Measurements from ENCODE around the gene VSIG2. TPM values are rescaled to one million over a fixed set of nuclear protein-coding genes. Genes with fewer than 3 reads are reported as not detected.
A peak's percentile ranks its signal among the peaks of the same experiment; 100 is the strongest.

VSIG2 gene
- total RNA-seq, 1 donor from 2014 or later = 0.25 TPM

GRCh38 chr11:124761301-124762104, 9.4 kb upstream of the VSIG2 start:
- Mint-ChIP-seq H3K27me3 (ENCODE audit: low read depth) (peaks cover 65% of the 10 kb centered on the region), H3K4me3 (peak overlapping the region; percentile 46), H3K4me1 (peaks cover 27% of the 10 kb centered on the region), H3K36me3 (peaks cover 10% of the 10 kb centered on the region), H3K27ac (no peak overlapping the region), H3K9me3 (no peaks in the 10 kb centered on the region)
- TF ChIP-seq, protein P1, sequence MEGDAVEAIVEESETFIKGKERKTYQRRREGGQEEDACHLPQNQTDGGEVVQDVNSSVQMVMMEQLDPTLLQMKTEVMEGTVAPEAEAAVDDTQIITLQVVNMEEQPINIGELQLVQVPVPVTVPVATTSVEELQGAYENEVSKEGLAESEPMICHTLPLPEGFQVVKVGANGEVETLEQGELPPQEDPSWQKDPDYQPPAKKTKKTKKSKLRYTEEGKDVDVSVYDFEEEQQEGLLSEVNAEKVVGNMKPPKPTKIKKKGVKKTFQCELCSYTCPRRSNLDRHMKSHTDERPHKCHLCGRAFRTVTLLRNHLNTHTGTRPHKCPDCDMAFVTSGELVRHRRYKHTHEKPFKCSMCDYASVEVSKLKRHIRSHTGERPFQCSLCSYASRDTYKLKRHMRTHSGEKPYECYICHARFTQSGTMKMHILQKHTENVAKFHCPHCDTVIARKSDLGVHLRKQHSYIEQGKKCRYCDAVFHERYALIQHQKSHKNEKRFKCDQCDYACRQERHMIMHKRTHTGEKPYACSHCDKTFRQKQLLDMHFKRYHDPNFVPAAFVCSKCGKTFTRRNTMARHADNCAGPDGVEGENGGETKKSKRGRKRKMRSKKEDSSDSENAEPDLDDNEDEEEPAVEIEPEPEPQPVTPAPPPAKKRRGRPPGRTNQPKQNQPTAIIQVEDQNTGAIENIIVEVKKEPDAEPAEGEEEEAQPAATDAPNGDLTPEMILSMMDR (IDR thresholded peaks at IDR 0.05; ENCODE audit: unreplicated experiment) = no peak
- no peak for DNase-seq (ENCODE audit: low spot score in 2 of 2, unreplicated experiment in 2 of 2)

DNA sequence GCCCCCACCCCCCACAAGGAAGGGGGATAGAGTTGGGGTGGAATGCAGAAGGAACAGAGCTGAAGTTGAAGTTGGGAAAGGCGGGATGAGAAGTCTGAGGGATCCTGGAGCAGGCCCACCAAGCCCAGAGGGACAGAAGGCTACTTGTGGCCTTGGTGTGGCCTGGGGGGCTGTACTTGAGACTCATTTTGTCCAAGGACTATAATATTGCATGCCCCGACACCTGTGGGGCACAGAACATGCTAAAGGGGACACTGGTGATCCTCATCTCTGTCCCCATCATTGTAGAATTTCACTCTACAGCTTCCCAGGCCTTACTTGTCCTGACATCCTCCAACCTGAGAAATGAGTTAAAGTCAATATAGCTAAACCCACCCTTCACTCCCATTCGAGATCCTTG, 8.8 kb upstream of the VSIG2 start:
- DNase-seq (ENCODE audit: low spot score in 2 of 2, unreplicated experiment in 2 of 2) = no peak
- Mint-ChIP-seq H3K27ac (no peak overlapping the region), H3K27me3 (ENCODE audit: low read depth) (peaks cover 72% of the 10 kb centered on the region), H3K9me3 (no peaks in the 10 kb centered on the region), H3K36me3 (peaks cover 6% of the 10 kb centered on the region), H3K4me1 (peaks cover 27% of the 10 kb centered on the region), H3K4me3 (no peak overlapping the region)
- TF ChIP-seq, protein P1 (IDR thresholded peaks at IDR 0.05; ENCODE audit: unreplicated experiment) = no peak

- H3K4me3 Mint-ChIP-seq = no peak overlapping the region
- H3K36me3 Mint-ChIP-seq = peaks cover 6% of the 10 kb centered on the region
- TF ChIP-seq, protein P1 (IDR thresholded peaks at IDR 0.05; ENCODE audit: unreplicated experiment) = no peak
- no peaks in the 10 kb centered on the region for H3K9me3 Mint-ChIP-seq
- no peak overlapping the region for H3K27ac Mint-ChIP-seq
- DNase-seq (ENCODE audit: low spot score in 2 of 2, unreplicated experiment in 2 of 2) = no peak
- H3K4me1 Mint-ChIP-seq = peaks cover 27% of the 10 kb centered on the region
- H3K27me3 Mint-ChIP-seq (ENCODE audit: low read depth) = peaks cover 76% of the 10 kb centered on the region
These were observed 8.2 kb upstream of the VSIG2 start for GRCh38 chr11:124760205-124760652.

DNA sequence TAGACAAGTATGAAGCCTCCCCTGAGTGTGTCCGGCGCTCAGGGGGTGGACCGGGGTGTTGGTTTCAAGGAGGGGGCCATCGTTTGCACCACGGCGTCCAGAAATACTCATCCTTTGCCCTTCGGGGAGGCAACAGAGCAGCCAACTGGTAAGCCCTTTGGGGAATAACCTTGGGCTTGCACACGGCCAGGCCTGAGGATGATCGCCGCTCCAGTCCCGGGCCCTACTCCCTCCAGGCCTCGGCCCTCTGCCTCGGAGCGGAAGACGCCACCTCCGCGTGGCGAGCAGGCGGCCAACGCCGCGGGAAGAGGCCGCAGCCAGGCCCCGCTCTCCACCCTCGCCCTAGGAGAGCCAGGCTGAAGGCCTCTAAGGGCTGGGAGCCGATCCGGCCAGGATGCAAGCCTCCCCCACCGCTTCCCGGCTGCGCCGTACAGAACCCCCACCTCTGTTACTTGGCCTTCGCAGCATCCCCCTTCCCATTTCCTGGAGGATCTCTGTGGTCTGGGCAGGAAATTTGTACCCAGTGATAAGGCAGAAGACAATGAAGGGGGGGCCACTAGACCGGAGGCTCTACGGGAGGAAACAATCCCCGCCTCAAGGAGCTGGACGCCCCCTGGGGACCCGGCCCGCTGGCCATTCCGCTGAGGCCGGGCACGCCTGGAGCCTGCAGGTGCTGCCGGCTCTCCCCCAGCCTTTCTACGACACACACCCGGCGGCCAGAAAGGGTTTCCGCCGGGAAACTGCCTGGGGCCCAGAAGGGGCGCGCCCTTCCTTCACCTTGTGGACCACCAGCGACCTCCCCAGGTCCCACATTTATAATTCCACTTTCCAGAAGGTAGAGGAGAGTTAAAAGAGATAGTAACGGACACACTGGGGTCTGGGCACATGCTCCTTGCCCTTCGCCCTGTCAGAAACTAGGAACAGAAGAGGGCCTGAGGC, 7.5 kb upstream of the VSIG2 start:
- TF ChIP-seq, protein P1 (IDR thresholded peaks at IDR 0.05; ENCODE audit: unreplicated experiment) = no peak
- Mint-ChIP-seq H3K9me3 (no peaks in the 10 kb centered on the region), H3K36me3 (peaks cover 1% of the 10 kb centered on the region), H3K27me3 (ENCODE audit: low read depth) (peaks cover 82% of the 10 kb centered on the region), H3K4me3 (peak overlapping the region; percentile 64), H3K4me1 (peaks cover 27% of the 10 kb centered on the region), H3K27ac (no peak overlapping the region)
- DNase-seq (ENCODE audit: low spot score in 2 of 2, unreplicated experiment in 2 of 2) = no peak

DNA sequence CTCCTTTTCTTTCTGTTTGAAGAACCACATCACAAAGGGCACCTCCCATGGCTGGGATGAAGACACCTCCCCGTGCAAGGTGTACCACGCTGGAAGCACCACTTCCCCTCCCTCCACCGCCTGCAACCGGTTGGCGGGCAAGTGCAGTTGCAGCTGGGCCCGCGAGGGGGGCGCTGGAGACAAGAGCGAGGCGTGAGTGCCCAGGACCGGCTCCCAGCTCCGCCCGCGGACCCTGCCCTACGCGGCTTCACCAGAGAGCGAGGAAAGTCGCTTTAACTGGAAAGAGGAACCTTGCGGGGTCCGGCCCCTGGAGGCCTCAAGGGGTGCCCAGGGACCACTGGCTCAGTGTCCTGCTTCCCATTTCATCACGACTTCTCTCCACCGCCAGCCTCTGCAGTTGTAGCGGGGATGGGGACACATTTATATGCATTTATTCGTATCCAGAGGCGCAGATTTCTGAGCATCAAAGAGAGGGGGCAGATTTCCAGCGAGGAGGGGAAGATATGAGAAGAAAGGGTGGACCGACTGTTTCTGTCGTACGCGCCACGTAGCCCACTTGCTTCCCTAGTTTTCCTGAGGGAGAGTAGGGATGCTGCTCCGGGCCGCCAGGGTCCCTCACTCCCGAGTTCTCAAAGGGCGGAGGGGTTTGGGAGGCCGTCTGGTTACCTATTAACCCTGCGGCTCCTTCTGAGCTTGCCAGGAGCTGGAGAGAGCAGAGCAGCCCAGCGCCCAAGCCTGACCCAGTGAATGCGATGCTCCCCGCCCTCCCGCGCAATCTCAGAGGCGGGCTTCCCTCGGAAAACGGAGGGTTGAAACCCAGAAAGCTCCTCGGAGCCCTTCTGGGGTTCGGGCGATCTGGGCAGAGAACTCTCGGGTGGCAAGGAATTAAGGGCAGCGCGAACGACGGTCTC, 6.6 kb upstream of the VSIG2 start:
- Mint-ChIP-seq H3K4me3 (peak overlapping the region; percentile 64), H3K27ac (no peak overlapping the region), H3K9me3 (no peaks in the 10 kb centered on the region), H3K36me3 (no peaks in the 10 kb centered on the region), H3K4me1 (peaks cover 23% of the 10 kb centered on the region), H3K27me3 (ENCODE audit: low read depth) (peaks cover 91% of the 10 kb centered on the region)
- TF ChIP-seq, protein P1 (IDR thresholded peaks at IDR 0.05; ENCODE audit: unreplicated experiment) = peak; percentile 64
- DNase-seq (ENCODE audit: low spot score in 2 of 2, unreplicated experiment in 2 of 2) = peak in 1 of 2 experiments; percentile 77

Measured in mesothelial cell of epicardium (in vitro differentiated cells).